ENCODE results near the gene EPHA4. TPM values are rescaled to one million over a fixed set of nuclear protein-coding genes. Genes with fewer than 3 reads are reported as not detected.

The EPHA4 gene
- total and polyA plus RNA-seq, 2 of the 4 experiments (the other 2 are of a cell fraction) = 36.9 to 132 TPM

GRCh38 chr2:221567809-221568208, 4.3 kb downstream of the EPHA4 start:
- H3K27me3 ChIP-seq (ENCODE audit: control insufficient read depth, insufficient read depth, low read length) = no peaks in the 10 kb centered on the region
- POLR2A ChIA-PET (ENCODE audit: unreplicated experiment) = no interaction called here
- H2BK120ac ChIP-seq (ENCODE audit: low read depth, low read length) = no peak overlapping the region
- intact Hi-C loops (cut with micrococcal nuclease) (loop anchor here (5.0 kb wide), 1 partner anchor 66 kb away; no protein-coding TSS in a partner anchor), in situ Hi-C loops (cut with MboI; ENCODE audit: low sequenced_read_pairs) (no loop called here), dilution Hi-C loops (cut with HindIII; ENCODE audit: low sequenced_read_pairs, unreplicated experiment) (no loop called here)
- H3K9me3 ChIP-seq (ENCODE audit: control insufficient read depth, insufficient read depth, low read length) = no peaks in the 10 kb centered on the region
- no peak overlapping the region for H2BK5ac ChIP-seq (ENCODE audit: low read depth, low read length, poor library complexity, severe bottlenecking)
- no peak overlapping the region for H2BK20ac ChIP-seq (ENCODE audit: low read depth, low read length)
- no peak overlapping the region for H3K56ac ChIP-seq (ENCODE audit: extremely low read depth, insufficient read depth, low read length)
- H3K36me3 ChIP-seq (ENCODE audit: control insufficient read depth, insufficient read depth, low read length) = peaks cover 16% of the 10 kb centered on the region
- H3K79me1 ChIP-seq (ENCODE audit: low read depth in 1 of 2, low read length in 2 of 2) = peaks cover 11 to 37% of the 10 kb centered on the region in 2 experiments; a peak in 3 of 4 replicates
- BruUV-seq (replicated peaks) = no TSS peak
- no CpG with 5 or more reads among the region's 1 CpG for WGBS, 2 experiments (ENCODE audit: extremely low coverage in 2 of 2, insufficient read length in 1 of 2)
- no peak overlapping the region for H4K91ac ChIP-seq (ENCODE audit: insufficient read depth, low read depth, low read length)
- H4K8ac ChIP-seq (ENCODE audit: low read depth in 2 of 2, low read length in 2 of 2) = no peak overlapping the region
- CTCF ChIA-PET = no interaction called here
- TF ChIP-seq CTCF (conservative IDR thresholded peaks at IDR 0.05; ENCODE audit: low read depth, low read length) = no peak
- TF ChIP-seq RCOR1 (IDR thresholded peaks at IDR 0.05; ENCODE audit: insufficient replicate concordance, low read length) = no peak
- no peak for TF ChIP-seq MAZ (IDR thresholded peaks at IDR 0.05; ENCODE audit: borderline replicate concordance, low read depth, low read length)
- no peak for TF ChIP-seq RFX5 (IDR thresholded peaks at IDR 0.05; ENCODE audit: low read depth, low read length)
- TF ChIP-seq CEBPB (IDR thresholded peaks at IDR 0.05; ENCODE audit: low read depth, low read length) = no peak
- no peak for TF ChIP-seq USF2 (IDR thresholded peaks at IDR 0.05; ENCODE audit: low read depth, low read length)
- H3K4ac ChIP-seq (ENCODE audit: low read depth, low read length) = no peak overlapping the region
- no peak overlapping the region for H3K14ac ChIP-seq (replicated peaks; ENCODE audit: low read depth, low read length)
- H3K4me2 ChIP-seq (ENCODE audit: low read depth, low read length) = no peak overlapping the region
- H3K9ac ChIP-seq (ENCODE audit: low read depth, low read length) = no peak overlapping the region
- H3K4me1 ChIP-seq (ENCODE audit: control insufficient read depth, insufficient read depth, low read length) = peaks cover 3% of the 10 kb centered on the region
- no peak overlapping the region for H2AFZ ChIP-seq (replicated peaks; ENCODE audit: low read length, poor library complexity)
- no peak overlapping the region for H2AK9ac ChIP-seq (replicated peaks; ENCODE audit: low read depth, low read length, poor library complexity)
- no peak overlapping the region for H3K27ac ChIP-seq (ENCODE audit: insufficient read depth, low read length)
- no peak overlapping the region for H2AK5ac ChIP-seq (ENCODE audit: low read depth, low read length)
- ATAC-seq (ENCODE audit: low read depth) = no peak
- H4K5ac ChIP-seq (ENCODE audit: low read depth, low read length) = no peak overlapping the region
- H3K9me1 ChIP-seq (ENCODE audit: insufficient read depth, low read length) = peaks cover 10% of the 10 kb centered on the region; the same call in 1 of the 2 replicates
- no peak overlapping the region for H3K18ac ChIP-seq (ENCODE audit: low read depth, low read length)
- peak; percentile 38 for DNase-seq
- H3K23ac ChIP-seq (ENCODE audit: low read depth, low read length) = no peak overlapping the region
- H4K20me1 ChIP-seq (ENCODE audit: insufficient read depth, low read length) = peaks cover 23% of the 10 kb centered on the region
- no peak overlapping the region for H2BK15ac ChIP-seq (ENCODE audit: low read depth, low read length)
- H3K4me3 ChIP-seq (ENCODE audit: insufficient read depth, low read depth, low read length) = no peak overlapping the region
